Activated CD4-positive, alpha-beta memory T cell treated with anti-CD3 and anti-CD28 coated beads for 36 hours (primary cell): ENCODE results near the gene BACH2. TPM values are rescaled to one million over a fixed set of nuclear protein-coding genes. Genes with fewer than 3 reads are reported as not detected.
"Not testable (repeated sequence)": the region's sequence is repeated elsewhere in the genome, so short reads cannot be mapped to it uniquely, and the experiment has no call there.

Experiments used
- CTCF ChIA-PET: fragments of 350-600 bp; sonication (Branson Sonifier 250); formaldehyde crosslinking; loops from one replicate; lab custom pipeline; 2021; ENCODE audit warnings: antibody characterized with exemption, inconsistent platforms; lab: Charles Lee
- POLR2A ChIA-PET: fragments of 350-600 bp; sonication (Branson Sonifier 250); formaldehyde crosslinking; loops from one replicate; lab custom pipeline; 2021; ENCODE audit warnings: antibody characterized with exemption; lab: Charles Lee
- DNase-seq: peaks from one replicate; pipeline ENCODE4 v3.0.0-alpha.2; 2020
- H3K27ac Mint-ChIP-seq: one replicate; pipeline ENCODE4 v1.8.0; 2021; ENCODE audit warnings: mixed read lengths
- H3K27me3 Mint-ChIP-seq: one replicate; pipeline ENCODE4 v1.8.0; 2021; ENCODE audit warnings: mixed read lengths
- H3K36me3 Mint-ChIP-seq: one replicate; pipeline ENCODE4 v1.8.0; 2021; ENCODE audit warnings: mixed read lengths
- H3K4me1 Mint-ChIP-seq: one replicate; pipeline ENCODE4 v1.8.0; 2021; ENCODE audit warnings: low read depth, mixed read lengths
- H3K4me3 Mint-ChIP-seq: one replicate; pipeline ENCODE4 v1.8.0; 2021; ENCODE audit warnings: mild to moderate bottlenecking, mixed read lengths
- H3K9me3 Mint-ChIP-seq: one replicate; pipeline ENCODE4 v1.8.0; 2021; ENCODE audit warnings: mixed read lengths
- intact Hi-C: fragments of 100-400 bp; cut with micrococcal nuclease; formaldehyde crosslinking; loops from one replicate; pipeline ENCODE4 v1.15.1; 2023
- total RNA-seq, 2 experiments: library from RNA; stranded (reverse); gene quantifications; one replicate each; pipeline ENCODE4 v1.2.3, GENCODE V29; 2021

BACH2 gene
- total RNA-seq, 2 experiments from 2014 or later: 49.2 to 55.4 TPM

- H3K36me3 Mint-ChIP-seq: peaks cover 6% of the 10 kb centered on the region
- POLR2A ChIA-PET: no interaction called here
- H3K4me3 Mint-ChIP-seq: no peak overlapping the region
- H3K27me3 Mint-ChIP-seq: peaks cover 3% of the 10 kb centered on the region
- no peaks in the 10 kb centered on the region for H3K4me1 Mint-ChIP-seq
- intact Hi-C loops: no loop called here
- no peak for DNase-seq
- peaks cover 12% of the 10 kb centered on the region for H3K9me3 Mint-ChIP-seq
- H3K27ac Mint-ChIP-seq: no peak overlapping the region
- CTCF ChIA-PET: no interaction called here
These were observed 375.4 kb downstream of the BACH2 start for GRCh38 chr6:89921197-89921596.

DNA sequence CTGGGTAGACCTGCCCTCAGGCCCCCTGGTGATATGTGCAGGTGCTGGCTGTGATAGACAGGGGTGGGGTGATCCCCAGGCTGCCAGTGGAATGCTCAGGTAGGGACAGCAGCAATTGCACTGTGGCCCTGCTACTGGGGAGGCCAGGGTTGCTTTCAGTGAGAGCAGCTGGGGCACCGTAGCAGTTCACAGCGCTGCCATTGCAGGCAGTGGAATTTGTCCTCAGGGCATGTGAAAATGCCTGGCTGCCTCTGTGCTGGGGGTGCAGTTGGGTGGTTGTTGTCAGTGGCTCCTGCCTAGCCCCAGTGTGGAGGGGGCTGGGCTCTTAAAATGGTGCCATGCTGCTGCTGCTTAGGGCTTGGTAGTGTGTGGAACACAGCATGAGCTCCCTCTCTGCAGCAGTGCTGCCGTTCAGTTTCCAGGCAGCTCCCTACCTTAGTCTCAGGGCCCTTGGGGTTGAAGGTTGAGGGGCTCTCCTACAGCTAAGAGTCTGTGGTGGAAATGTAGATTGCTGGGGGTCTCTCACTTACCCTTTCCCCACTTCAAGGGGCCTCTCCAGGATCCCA lies 378.8 kb downstream of the BACH2 start:
- no peaks in the 10 kb centered on the region for H3K4me1 Mint-ChIP-seq
- peaks cover 3% of the 10 kb centered on the region for H3K27me3 Mint-ChIP-seq
- ChIA-PET CTCF (no interaction called here), POLR2A (no interaction called here)
- no peak overlapping the region for H3K4me3 Mint-ChIP-seq
- peaks cover 8% of the 10 kb centered on the region for H3K36me3 Mint-ChIP-seq
- peaks cover 20% of the 10 kb centered on the region for H3K9me3 Mint-ChIP-seq
- DNase-seq: no peak
- no peak overlapping the region for H3K27ac Mint-ChIP-seq
- intact Hi-C loops: no loop called here

DNA sequence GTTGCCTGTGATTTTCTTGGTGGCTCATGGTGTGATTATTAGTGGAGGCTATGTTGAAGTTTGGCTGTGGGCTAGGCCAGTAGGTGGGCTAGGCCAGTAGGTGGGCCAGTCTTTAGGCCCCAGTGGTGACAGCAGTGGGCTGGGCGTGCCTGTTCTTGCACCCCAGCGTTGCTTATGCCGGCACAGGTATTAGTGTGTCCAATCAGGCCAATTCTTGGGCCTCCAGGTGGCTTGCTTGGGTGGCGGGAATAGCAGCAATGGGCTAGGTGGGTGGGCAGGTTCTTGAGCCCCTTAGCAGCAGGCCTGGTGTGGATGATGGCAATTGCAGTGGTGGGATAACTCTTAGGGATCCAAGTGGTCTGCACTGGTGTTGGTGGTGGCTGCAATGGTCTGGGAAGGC lies 379.4 kb downstream of the BACH2 start:
- Mint-ChIP-seq H3K27me3 (peaks cover 3% of the 10 kb centered on the region), H3K36me3 (peaks cover 8% of the 10 kb centered on the region), H3K9me3 (peaks cover 20% of the 10 kb centered on the region), H3K27ac (no peak overlapping the region), H3K4me3 (no peak overlapping the region), H3K4me1 (no peaks in the 10 kb centered on the region)
- ChIA-PET CTCF (no interaction called here), POLR2A (no interaction called here)
- intact Hi-C loops: no loop called here
- no peak for DNase-seq

- H3K27ac Mint-ChIP-seq: no peak overlapping the region
These were observed 380.3 kb downstream of the BACH2 start for GRCh38 chr6:89916136-89916920.

DNA sequence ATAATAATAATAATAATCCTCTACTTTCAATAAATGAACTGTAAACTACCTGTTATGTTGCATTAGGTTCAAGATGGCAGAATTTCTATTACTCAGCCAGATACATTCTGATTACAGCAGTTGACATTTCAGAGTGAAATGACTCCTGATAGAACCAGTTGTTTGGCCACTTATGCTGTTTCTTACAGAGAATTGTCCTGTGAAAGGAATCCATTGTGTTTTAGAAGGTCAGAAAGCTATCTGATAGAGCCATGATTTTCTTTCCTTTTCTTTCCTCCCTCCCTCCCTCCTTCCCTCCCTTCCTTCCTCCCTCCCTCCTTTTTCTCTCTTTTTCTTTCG lies 385.8 kb downstream of the BACH2 start:
- Mint-ChIP-seq H3K4me1 (peaks cover 2% of the 10 kb centered on the region), H3K4me3 (no peak overlapping the region), H3K27me3 (no peaks in the 10 kb centered on the region), H3K9me3 (peaks cover 5% of the 10 kb centered on the region), H3K27ac (no peak overlapping the region), H3K36me3 (no peaks in the 10 kb centered on the region)
- no peak for DNase-seq
- ChIA-PET CTCF (interaction anchor here (0.6 kb wide), 1 partner anchor 568 kb away, joined by 3 read pairs; no protein-coding TSS in a partner anchor), POLR2A (no interaction called here)
- intact Hi-C loops: no loop called here

More at GRCh38 chr6:89916136-89916920, 380.3 kb downstream of the BACH2 start:
- peaks cover 20% of the 10 kb centered on the region for H3K9me3 Mint-ChIP-seq
- intact Hi-C loops: no loop called here
- peaks cover 8% of the 10 kb centered on the region for H3K36me3 Mint-ChIP-seq
- CTCF ChIA-PET: no interaction called here
- no peaks in the 10 kb centered on the region for H3K4me1 Mint-ChIP-seq
- H3K27me3 Mint-ChIP-seq: peaks cover 3% of the 10 kb centered on the region
- POLR2A ChIA-PET: no interaction called here
- no peak overlapping the region for H3K4me3 Mint-ChIP-seq
- no peak for DNase-seq

DNA sequence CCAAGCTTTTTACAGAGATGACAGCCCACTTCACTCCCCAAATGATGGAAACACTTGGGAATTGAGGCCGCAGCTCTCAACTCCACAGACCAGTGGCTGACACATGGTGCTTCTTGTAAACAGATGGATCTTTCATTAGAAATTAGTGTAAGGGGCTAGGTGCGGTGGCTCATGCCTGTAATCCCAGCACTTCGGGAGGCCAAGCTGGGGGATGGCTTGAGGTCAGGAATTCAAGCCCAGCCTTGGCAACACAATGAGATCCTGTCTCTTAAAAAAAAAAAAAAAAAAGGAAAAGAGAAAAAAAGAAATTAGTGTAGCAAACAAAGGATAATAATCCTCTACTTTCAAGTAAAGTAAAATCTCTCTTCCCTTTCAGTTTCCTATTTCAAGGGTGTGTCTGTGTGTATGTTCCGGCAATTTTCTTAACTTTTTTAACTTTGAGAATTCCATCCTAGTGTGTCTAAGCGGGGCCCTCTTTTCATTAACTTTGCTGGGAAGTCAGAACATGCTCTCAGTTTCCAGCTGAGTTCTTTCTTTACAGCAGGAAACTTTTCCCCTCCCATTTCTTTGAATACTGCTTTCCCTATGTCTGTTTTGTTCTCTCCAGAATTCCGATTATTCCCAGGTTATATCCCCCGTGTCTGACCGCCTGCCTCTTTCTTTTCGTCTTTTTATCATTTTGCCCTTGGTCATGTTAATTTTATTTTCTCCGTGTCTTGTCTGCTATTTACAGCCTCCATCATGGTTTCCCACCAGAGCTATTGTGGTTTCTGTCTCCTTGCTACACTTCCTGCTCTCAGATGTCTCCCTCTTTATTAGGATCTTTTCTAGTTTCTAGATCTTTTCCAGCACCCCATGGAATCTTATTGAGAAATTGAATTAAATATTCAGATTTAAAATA lies 386.4 kb downstream of the BACH2 start:
- H3K4me3 Mint-ChIP-seq, POLR2A ChIA-PET, intact Hi-C loops, H3K9me3 Mint-ChIP-seq, H3K27ac Mint-ChIP-seq, DNase-seq, H3K27me3 Mint-ChIP-seq, H3K4me1 Mint-ChIP-seq, H3K36me3 Mint-ChIP-seq: not testable (repeated sequence)
- CTCF ChIA-PET: interaction anchor here (1.8 kb wide), 1 partner anchor 30 kb away, joined by 4 read pairs; no protein-coding TSS in a partner anchor

- Mint-ChIP-seq H3K27me3 (peaks cover 30% of the 10 kb centered on the region), H3K4me3 (no peak overlapping the region), H3K36me3 (no peaks in the 10 kb centered on the region), H3K9me3 (no peaks in the 10 kb centered on the region), H3K27ac (no peak overlapping the region), H3K4me1 (no peaks in the 10 kb centered on the region)
- intact Hi-C loops: no loop called here
- DNase-seq: no peak
- POLR2A ChIA-PET: no interaction called here
- CTCF ChIA-PET: no interaction called here
These were observed 401.3 kb downstream of the BACH2 start for GRCh38 chr6:89895276-89895874.

- Mint-ChIP-seq H3K9me3 (no peaks in the 10 kb centered on the region), H3K4me1 (peaks cover 2% of the 10 kb centered on the region), H3K4me3 (no peak within 1 kb of the TSS), H3K36me3 (no peaks in the 10 kb centered on the region), H3K27me3 (peaks cover 30% of the 10 kb centered on the region), H3K27ac (no peak within 1 kb of the TSS)
- no peak for DNase-seq
- ChIA-PET CTCF (no interaction called here), POLR2A (no interaction called here)
- intact Hi-C loops: no loop called here
These were observed 402.5 kb downstream of the BACH2 start, which contains the start of gene GJA10 for GRCh38 chr6:89894169-89894568. TSS of gene GJA10 (plus strand) at chr6:89894469. CDS start at chr6:89894469, 0 bp downstream.

DNA sequence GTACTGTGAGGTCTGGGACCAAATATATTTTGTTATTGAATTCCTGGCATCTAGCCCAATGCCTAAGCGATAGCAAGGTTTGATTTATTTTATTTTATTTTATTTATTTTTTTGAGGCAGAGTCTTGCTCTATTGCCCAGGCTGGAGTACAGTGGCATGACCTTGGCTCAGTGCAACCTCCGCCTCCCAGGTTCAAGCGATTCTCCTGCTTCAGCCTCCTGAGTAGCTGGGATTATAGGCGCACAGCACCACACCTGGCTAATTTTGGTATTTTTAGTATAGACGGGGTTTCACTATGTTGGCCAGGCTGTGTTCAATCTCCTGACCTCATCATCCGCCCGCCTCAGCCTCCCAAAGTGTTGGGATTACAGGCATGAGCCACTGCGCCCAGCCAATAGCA lies 404.1 kb downstream of the BACH2 start:
- DNase-seq, H3K27ac Mint-ChIP-seq, H3K4me1 Mint-ChIP-seq, POLR2A ChIA-PET, H3K36me3 Mint-ChIP-seq, intact Hi-C loops, H3K4me3 Mint-ChIP-seq, H3K9me3 Mint-ChIP-seq, CTCF ChIA-PET: not testable (repeated sequence)
- peaks cover 30% of the 10 kb centered on the region for H3K27me3 Mint-ChIP-seq

DNA sequence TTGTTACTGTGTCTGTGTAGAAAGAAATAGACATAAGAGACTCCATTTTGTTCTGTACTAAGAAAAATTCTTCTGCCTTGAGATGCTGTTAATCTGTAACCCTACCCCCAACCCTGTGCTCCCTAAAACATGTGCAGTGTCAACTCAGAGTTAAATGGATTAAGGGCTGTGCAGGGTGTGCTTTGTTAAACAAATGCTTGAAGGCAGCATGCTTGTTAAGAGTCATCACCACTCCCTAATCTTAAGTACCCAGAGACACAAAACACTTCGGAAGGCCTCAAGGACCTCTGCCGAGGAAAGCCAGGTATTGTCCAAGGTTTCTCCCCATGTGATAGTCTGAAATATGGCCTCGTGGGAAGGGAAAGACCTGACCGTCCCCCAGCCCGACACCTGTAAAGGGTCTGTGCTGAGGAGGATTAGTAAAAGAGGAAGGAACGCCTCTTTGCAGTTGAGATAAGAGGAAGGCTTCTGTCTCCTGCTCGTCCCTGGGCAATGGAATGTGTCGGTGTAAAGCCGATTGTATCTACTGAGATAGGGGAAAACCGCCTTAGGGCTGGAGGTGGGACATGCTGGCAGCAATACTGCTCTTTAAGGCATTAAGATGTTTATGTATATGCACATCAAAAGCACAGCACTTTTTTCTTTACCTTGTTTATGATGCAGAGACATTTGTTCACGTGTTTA lies 405.7 kb downstream of the BACH2 start:
- CTCF ChIA-PET, H3K36me3 Mint-ChIP-seq, intact Hi-C loops, H3K9me3 Mint-ChIP-seq, POLR2A ChIA-PET, H3K27ac Mint-ChIP-seq, H3K4me3 Mint-ChIP-seq, DNase-seq, H3K4me1 Mint-ChIP-seq: not testable (repeated sequence)
- peaks cover 26% of the 10 kb centered on the region for H3K27me3 Mint-ChIP-seq

GRCh38 chr6:89888871-89889270 lies 407.8 kb downstream of the BACH2 start:
- POLR2A ChIA-PET: no interaction called here
- intact Hi-C loops: loop anchor here (1.0 kb wide), 1 partner anchor 54 kb away; no protein-coding TSS in a partner anchor
- no peak overlapping the region for H3K4me3 Mint-ChIP-seq

More at GRCh38 chr6:89888871-89889270, 407.8 kb downstream of the BACH2 start:
- DNase-seq: no peak
- Mint-ChIP-seq H3K27ac (no peak overlapping the region), H3K9me3 (no peaks in the 10 kb centered on the region), H3K4me1 (peaks cover 9% of the 10 kb centered on the region), H3K36me3 (no peaks in the 10 kb centered on the region), H3K27me3 (peaks cover 15% of the 10 kb centered on the region)
- CTCF ChIA-PET: no interaction called here
